MCF 10A (cell line): Measurements from ENCODE around the gene ARMH3. TPM values are rescaled to one million over a fixed set of nuclear protein-coding genes. Genes with fewer than 3 reads are reported as not detected.

Experiments
- BruUV-seq: library from RNA; stranded (reverse); fragments of 400-500 nt; replicated peaks from 2 replicates; lab custom pipeline; 2021; lab: Mats Ljungman, UMichigan
- CTCF ChIA-PET: fragments of 300-600 bp; sonication (Branson Sonifier 250); formaldehyde crosslinking; extraction: SDS; loops from one replicate; lab custom pipeline; 2021; ENCODE audit warnings: antibody characterized with exemption, inconsistent platforms; lab: Yijun Ruan, JAX
- POLR2A ChIA-PET: fragments of 300-600, 350-650 bp; sonication (Branson Sonifier 250); formaldehyde crosslinking; extraction: SDS; loops from one replicate; lab custom pipeline; 2020; ENCODE audit warnings: antibody characterized with exemption, inconsistent platforms; lab: Yijun Ruan, JAX
- DNase-seq: peaks from one replicate; pipeline ENCODE4 v3.0.0-alpha.2; 2018; ENCODE audit not compliant: unreplicated experiment
- H3K27ac Mint-ChIP-seq: one replicate; pipeline ENCODE4 v1.8.0; 2022; ENCODE audit warnings: mild to moderate bottlenecking, low read depth, mixed read lengths; ENCODE audit not compliant: unreplicated experiment
- H3K27me3 Mint-ChIP-seq: one replicate; pipeline ENCODE4 v1.8.0; 2022; ENCODE audit warnings: mixed read lengths; ENCODE audit not compliant: insufficient read depth, unreplicated experiment
- H3K36me3 Mint-ChIP-seq: one replicate; pipeline ENCODE4 v1.8.0; 2022; ENCODE audit warnings: mild to moderate bottlenecking, moderate library complexity, mixed read lengths; ENCODE audit not compliant: insufficient read depth, unreplicated experiment
- H3K4me1 Mint-ChIP-seq: one replicate; pipeline ENCODE4 v1.8.0; 2022; ENCODE audit warnings: mixed read lengths; ENCODE audit not compliant: insufficient read depth, unreplicated experiment
- H3K4me3 Mint-ChIP-seq: one replicate; pipeline ENCODE4 v1.8.0; 2022; ENCODE audit warnings: mild to moderate bottlenecking, moderate library complexity, mixed read lengths; ENCODE audit not compliant: unreplicated experiment
- H3K9me3 Mint-ChIP-seq: one replicate; pipeline ENCODE4 v1.8.0; 2022; ENCODE audit warnings: mixed read lengths; ENCODE audit not compliant: unreplicated experiment
- CTCF ChIP-seq: fragments of 200-600 bp; IDR thresholded peaks from one replicate; pipeline ENCODE4 v1.8.0; 2022; ENCODE audit warnings: antibody characterized with exemption, mild to moderate bottlenecking; ENCODE audit not compliant: unreplicated experiment
- intact Hi-C: fragments of 100-400 bp; cut with micrococcal nuclease; formaldehyde crosslinking; loops from 2 replicates; pipeline ENCODE4 v1.14.1; 2022
- total RNA-seq: library from RNA; stranded (reverse); gene quantifications from 2 replicates; pipeline ENCODE4 v1.2.3, GENCODE V29; 2022

The ARMH3 gene
- total RNA-seq, 1 experiment from 2014 or later = 17.6 TPM

GRCh38 chr10:101934686-101935305, 121.2 kb downstream of the ARMH3 start:
- no peaks in the 10 kb centered on the region for H3K9me3 Mint-ChIP-seq
- POLR2A ChIA-PET = interaction anchor here (1.0 kb wide), 1 partner anchor 39 kb away, joined by 5 read pairs; no protein-coding TSS in a partner anchor
- peaks cover 24% of the 10 kb centered on the region for H3K4me1 Mint-ChIP-seq
- peaks cover 6% of the 10 kb centered on the region for H3K36me3 Mint-ChIP-seq
- BruUV-seq = no TSS peak
- no peaks in the 10 kb centered on the region for H3K27me3 Mint-ChIP-seq
- intact Hi-C loops = no loop called here
- no peak for DNase-seq
- TF ChIP-seq CTCF = no peak
- CTCF ChIA-PET = interaction anchor here (1.2 kb wide), 1 partner anchor 94 kb away, joined by 3 read pairs; no protein-coding TSS in a partner anchor
- H3K27ac Mint-ChIP-seq = no peak overlapping the region
- no peak overlapping the region for H3K4me3 Mint-ChIP-seq

GRCh38 chr10:101933976-101934375, 122.0 kb downstream of the ARMH3 start:
- intact Hi-C loops = no loop called here
- CTCF ChIA-PET = interaction anchor here (0.9 kb wide), 1 partner anchor 93 kb away, joined by 3 read pairs; no protein-coding TSS in a partner anchor
- H3K9me3 Mint-ChIP-seq = no peaks in the 10 kb centered on the region
- POLR2A ChIA-PET = interaction anchor here (1.0 kb wide), 1 partner anchor 38 kb away, joined by 5 read pairs; no protein-coding TSS in a partner anchor
- H3K27ac Mint-ChIP-seq = no peak overlapping the region
- no peak for DNase-seq
- H3K27me3 Mint-ChIP-seq = no peaks in the 10 kb centered on the region
- no TSS peak for BruUV-seq
- no peak overlapping the region for H3K4me3 Mint-ChIP-seq
- peaks cover 6% of the 10 kb centered on the region for H3K36me3 Mint-ChIP-seq
- no peak for TF ChIP-seq CTCF
- H3K4me1 Mint-ChIP-seq = peaks cover 15% of the 10 kb centered on the region

- DNase-seq = no peak
- Mint-ChIP-seq H3K4me1 (no peaks in the 10 kb centered on the region), H3K9me3 (no peaks in the 10 kb centered on the region), H3K4me3 (no peak overlapping the region), H3K36me3 (peaks cover 11% of the 10 kb centered on the region), H3K27ac (no peak overlapping the region), H3K27me3 (no peaks in the 10 kb centered on the region)
- no peak for TF ChIP-seq CTCF
- no TSS peak for BruUV-seq
- ChIA-PET CTCF (interaction anchor here (1.3 kb wide), 1 partner anchor 42 kb away, joined by 3 read pairs; no protein-coding TSS in a partner anchor), POLR2A (interaction anchor here (0.9 kb wide), 1 partner anchor 10 kb away, joined by 4 read pairs; no protein-coding TSS in a partner anchor)
- intact Hi-C loops = no loop called here
These were observed 123.8 kb downstream of the ARMH3 start for GRCh38 chr10:101932183-101932582.

- H3K27ac Mint-ChIP-seq = no peak overlapping the region
- H3K9me3 Mint-ChIP-seq = no peaks in the 10 kb centered on the region
- H3K4me1 Mint-ChIP-seq = no peaks in the 10 kb centered on the region
- POLR2A ChIA-PET = interaction anchor here (1.1 to 1.2 kb wide), 2 partner anchors 12 to 51 kb away, joined by 3 read pairs; no protein-coding TSS in a partner anchor
- CTCF ChIA-PET = no interaction called here
- H3K4me3 Mint-ChIP-seq = no peak overlapping the region
- no peaks in the 10 kb centered on the region for H3K27me3 Mint-ChIP-seq
- H3K36me3 Mint-ChIP-seq = peaks cover 18% of the 10 kb centered on the region
- no peak for TF ChIP-seq CTCF
- no peak for DNase-seq
- no TSS peak for BruUV-seq
- intact Hi-C loops = no loop called here
These were observed 130.9 kb downstream of the ARMH3 start for GRCh38 chr10:101925027-101925426.
